Measurements from ENCODE around the gene ESRRA.

The ESRRA gene
- total RNA-seq: 28.7 reads per million, percentile 55 among the genes with 10 or more reads in this experiment

DNA sequence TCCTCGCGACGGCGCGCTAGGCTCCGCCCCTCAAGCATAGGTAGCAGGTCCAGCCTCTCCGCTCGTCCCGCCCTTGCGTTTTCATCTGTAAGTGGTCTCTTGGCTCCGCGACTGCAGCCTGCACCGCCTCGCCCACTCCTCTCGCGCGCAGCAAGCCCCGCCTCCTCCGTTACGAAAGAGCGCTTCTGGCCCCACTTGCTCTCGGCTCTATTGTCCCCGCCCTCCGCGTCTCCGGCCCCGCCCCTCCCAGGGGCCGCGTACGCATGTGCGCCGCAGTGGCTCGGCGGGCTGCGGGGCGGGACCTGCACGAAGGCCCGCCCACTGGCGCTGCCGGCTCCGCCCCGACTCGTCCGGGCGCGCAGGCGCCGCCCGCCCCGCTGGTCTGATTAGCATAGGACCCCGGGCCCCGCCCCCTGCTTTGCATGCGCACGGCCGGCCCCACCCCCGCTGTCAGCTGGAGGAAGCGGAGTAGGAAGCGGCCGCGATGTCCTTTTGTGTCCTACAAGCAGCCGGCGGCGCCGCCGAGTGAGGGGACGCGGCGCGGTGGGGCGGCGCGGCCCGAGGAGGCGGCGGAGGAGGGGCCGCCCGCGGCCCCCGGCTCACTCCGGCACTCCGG, at the start of gene ESRRA:
ESRRA (plus strand) TSS at position 450 of the 616 bp plus-strand sequence. CDS start 1,656 bp downstream, outside the sequence.
- peak; percentile 99 for DNase-seq

GRCh38 chr11:64256300-64256699, 49.0 kb upstream of the ESRRA start:
- no peak for DNase-seq

DNA sequence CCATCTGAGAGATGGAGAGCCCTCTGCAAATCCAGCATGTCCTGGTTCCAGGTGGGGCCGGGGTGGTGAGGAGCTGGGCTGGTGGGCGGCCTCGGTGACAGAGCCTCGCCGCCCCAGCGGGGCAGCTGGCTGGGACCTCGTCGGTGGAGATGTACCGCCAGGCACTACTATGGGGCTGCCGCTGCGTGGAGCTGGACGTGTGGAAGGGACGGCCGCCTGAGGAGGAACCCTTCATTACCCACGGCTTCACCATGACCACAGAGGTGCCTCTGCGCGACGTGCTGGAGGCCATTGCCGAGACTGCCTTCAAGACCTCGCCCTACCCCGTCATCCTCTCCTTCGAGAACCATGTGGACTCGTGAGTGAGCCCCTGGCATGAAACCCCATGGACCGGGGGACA, 47.0 kb upstream of the ESRRA start:
- DNase-seq: no peak

- no peak for DNase-seq
Observed at GRCh38 chr11:64258946-64259532, 46.3 kb upstream of the ESRRA start.

GRCh38 chr11:64259533-64260067, 45.7 kb upstream of the ESRRA start:
- DNase-seq: no peak

GRCh38 chr11:64260147-64260708, 45.1 kb upstream of the ESRRA start:
- no peak for DNase-seq

DNA sequence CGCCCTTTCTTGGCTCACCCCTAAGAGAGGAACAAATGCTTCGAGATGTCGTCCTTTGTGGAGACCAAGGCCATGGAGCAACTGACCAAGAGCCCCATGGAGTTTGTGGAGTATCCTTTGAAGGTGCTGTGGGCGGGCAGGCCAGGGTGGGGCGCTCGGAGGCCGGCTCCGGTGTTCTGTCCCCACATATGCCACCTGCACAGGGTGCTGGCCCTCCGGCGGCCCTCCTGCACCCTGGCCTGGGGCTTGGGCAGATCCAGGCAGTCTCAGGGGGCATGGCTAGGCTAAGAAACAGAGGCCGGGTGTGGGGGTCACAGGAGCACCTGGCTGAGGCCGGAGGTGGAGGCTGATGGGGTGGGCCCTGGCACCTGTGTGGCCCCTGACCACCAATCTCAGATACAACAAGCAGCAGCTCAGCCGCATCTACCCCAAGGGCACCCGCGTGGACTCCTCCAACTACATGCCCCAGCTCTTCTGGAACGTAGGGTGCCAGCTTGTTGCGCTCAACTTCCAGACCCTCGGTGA, 43.7 kb upstream of the ESRRA start:
- no peak for DNase-seq

DNA sequence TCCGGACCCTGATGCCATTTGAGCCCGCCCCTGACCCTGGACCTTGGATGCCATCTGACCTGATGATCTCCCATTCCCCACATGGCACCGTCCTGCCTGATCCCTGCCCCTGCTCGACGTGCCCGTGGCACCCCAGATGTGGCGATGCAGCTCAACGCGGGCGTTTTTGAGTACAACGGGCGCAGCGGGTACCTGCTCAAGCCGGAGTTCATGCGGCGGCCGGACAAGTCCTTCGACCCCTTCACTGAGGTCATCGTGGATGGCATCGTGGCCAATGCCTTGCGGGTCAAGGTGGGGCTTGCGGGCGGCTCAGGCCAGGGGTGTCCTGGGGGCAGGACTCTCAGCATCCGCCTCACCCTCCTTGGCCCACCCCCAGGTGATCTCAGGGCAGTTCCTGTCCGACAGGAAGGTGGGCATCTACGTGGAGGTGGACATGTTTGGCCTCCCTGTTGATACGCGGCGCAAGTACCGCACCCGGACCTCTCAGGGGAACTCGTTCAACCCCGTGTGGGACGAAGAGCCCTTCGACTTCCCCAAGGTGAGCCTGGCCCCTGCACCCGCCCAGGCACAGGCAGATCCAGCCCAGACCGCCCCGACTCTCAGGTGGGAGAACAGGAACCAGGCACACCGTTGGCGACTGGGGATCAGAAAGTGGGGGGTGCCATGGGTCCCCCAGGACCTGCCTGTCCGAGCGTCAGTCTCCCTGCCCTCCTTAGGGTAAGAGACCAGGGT, 42.9 kb upstream of the ESRRA start:
- no peak for DNase-seq

DNA sequence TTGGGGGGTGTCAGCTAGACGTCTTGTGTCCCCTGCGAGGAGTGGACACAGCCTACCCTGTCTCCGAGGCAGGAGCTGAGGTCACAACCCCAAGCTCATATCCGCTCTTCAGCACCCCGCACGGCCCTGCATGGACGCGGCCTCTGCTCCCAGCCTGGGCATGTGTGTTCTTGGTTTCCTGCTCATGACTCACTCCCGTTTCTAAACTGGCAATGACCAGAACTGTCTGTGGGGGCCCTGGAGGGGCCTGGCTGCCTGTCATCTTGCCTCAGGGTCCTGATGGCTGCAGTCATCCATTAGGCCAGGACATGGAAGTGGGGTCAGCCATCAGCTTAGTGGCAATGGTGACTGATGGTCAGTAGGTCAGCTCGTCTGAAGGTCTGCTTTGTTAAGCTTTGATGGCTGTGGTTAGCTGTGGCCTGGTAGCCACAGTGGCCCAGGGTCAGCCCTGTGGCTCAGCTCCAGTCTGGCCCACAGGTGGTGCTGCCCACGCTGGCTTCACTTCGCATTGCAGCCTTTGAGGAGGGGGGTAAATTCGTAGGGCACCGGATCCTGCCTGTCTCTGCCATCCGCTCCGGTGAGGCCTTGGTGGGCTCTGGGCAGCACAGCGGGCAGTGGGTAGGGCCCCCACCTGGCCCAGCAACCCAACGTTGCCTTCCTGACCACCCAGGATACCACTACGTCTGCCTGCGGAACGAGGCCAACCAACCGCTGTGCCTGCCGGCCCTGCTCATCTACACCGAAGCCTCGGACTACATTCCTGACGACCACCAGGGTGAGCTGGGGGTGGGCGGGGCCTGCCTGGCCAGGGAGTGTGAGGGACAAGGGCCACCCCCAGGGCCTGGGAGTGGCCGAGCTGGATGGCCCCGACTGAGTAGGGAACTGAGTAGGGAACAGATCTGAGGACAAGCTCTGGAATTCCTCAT, 42.0 kb upstream of the ESRRA start:
- no peak for DNase-seq

DNA sequence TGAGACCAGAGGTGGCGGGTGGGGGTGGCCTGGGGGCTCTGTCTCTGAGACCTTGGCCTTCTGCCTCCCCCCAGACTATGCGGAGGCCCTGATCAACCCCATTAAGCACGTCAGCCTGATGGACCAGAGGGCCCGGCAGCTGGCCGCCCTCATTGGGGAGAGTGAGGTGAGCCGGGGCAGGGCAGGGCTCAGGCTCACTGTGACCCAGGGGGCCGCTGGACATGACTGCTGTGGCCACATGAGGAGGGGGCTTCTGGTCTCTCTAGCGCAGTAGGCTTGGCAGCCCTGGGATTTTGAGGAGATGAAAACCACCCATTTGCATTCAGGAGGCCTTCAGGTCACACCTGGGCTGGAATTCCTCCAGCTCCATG, 41.4 kb upstream of the ESRRA start:
- DNase-seq: no peak

DNA sequence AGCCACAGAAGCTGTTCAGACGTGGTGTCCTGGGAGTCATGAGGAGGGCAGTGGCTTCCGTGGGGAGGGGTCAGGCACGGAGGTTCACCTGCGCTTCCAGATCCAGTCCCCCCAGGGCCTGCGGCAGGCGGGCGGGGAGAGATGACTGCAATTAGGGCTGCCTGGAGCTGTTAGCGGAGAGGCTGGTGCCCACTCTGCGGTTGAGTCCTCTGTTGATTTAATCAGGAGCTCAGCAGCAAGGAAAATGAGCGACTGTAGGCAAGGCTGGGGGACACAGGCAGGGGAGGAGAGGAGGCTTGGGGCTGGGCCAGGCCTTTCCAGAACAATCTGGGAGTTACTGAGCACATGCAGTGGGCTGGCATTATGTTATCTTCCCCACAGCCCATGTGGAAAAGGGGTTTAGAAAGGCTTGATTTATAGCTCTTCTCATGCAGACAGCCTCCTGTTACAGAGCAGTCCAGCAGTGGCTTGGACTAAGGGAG, 40.9 kb upstream of the ESRRA start:
- no peak for DNase-seq

- DNase-seq: no peak
Observed at GRCh38 chr11:64265176-64266160, 39.9 kb upstream of the ESRRA start.

GRCh38 chr11:64266339-64266738, 39.0 kb upstream of the ESRRA start:
- DNase-seq: no peak

DNA sequence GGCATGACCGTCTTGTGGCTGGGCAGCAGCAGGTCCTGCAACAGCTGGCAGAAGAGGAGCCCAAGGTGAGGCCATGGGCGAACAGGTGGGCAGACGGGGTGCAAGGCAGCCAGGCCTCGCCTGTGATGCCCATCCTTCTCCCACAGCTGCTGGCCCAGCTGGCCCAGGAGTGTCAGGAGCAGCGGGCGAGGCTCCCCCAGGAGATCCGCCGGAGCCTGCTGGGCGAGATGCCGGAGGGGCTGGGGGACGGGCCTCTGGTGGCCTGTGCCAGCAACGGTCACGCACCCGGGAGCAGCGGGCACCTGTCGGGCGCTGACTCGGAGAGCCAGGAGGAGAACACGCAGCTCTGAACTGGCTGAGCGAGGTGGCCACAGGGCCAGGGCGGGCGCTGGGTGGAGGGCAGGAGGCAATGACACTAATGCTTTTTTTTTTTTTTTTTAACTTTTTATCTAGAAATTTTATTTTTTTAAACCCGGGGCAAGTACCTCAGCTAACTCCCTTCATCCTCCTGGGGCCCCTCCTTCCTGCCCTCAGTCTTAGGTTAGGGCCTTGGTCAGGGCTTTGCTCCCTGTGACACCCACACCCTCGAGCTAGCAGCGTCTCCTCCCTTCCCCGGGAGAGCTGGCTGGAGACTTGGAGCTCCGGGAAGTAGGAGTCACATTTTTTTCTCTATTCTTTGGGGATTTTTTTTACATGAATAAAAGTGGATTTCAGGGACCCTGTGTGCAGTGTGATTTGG, 37.9 kb upstream of the ESRRA start:
- DNase-seq: no peak

DNA sequence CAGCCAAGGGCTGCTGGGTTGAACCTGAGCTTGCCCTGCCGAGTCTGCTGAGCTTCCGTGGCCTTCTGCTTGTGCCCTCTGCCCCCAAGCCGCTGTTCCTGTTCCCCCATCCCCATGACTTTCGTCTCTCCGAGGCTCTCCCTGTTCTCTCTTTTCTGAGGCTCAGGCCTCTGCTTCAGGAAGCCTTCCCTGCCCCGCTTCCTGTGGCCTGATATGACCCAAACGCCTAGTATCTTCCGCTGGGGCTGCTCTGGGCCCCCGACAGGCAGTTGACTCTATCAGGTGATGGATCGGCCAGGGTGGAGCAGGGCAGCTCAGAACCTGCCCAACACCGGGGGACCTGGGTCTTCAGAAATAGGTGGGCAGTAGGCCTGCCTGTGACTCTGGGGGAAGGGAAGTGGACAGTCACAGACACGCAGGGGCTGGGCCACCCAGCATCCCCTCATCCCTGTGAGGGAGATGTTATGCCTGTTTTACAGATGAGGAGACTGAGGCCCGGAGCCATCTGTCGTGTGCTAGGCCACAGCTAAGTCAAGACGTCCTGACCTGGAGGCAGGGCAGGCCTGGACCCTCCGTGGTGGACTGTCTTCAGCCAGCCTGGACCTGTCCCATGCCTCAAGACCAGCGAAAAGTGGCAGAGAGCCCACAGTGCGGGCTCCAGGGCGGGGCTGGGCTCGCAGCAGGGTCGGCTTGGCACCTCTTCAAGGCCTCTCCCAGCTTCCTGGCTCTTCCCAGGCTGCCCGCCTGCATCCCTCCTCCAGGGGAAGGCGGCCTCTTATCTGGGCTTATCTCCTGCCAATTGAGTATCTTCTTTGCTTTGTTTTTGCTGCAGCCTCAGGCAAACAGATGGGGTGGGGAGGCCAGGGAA, 37.1 kb upstream of the ESRRA start:
- no peak for DNase-seq

GRCh38 chr11:64268893-64269539, 36.3 kb upstream of the ESRRA start:
- DNase-seq: no peak

GRCh38 chr11:64269540-64270220, 35.6 kb upstream of the ESRRA start:
- peak; percentile 96 for DNase-seq

Measured in effector CD4-positive, alpha-beta T cell (primary cell).